NCI-H510A treated with DMSO at 0.1 percent for 48 hours (cell line): Measurements from ENCODE around the gene CD151.

ENCODE experiments used
- DNase-seq: peaks from one replicate; lab custom pipeline; 2025; lab: John Stamatoyannopoulos, UW

CD151 gene

DNA sequence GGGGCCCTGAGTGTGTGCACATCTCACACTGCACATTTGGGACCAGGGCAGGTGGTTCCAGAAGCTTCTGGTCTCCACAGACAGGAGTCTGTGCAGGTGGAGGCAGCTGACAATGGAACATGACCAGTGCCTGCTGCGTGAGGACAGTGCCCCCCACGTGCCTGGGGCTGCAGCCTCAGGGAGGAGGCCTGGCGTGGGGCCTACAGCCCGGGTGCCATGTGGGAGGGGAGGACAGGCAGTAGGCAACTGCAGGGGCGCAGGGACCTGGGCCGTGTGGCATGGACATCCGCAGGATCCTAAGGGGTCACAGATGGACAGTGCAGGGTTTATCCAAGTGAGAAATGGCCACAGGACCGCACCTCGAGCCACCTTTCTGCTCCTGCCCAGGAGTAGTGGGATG, 38.7 kb downstream of the CD151 start:
- no peak for DNase-seq

DNA sequence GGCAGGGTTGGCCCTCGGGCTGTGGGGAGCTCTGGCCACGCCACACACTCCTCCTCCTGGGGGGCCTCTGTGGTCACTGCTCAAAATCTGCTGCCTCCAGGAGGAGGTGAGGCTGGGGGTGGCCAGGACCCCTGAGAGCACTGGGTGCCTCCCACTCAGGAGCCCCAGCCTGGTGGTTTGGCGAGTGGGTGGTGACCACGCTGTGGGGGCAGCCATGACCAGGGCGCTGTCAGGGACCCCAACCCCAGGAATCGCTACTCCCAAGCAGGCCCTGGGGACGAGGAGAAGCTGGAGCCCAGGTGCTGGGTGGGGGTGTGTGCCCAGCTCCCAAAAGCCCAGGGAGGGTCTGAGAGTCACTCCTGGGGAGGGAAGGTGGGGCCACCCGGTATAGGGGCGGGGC, 40.0 kb downstream of the CD151 start:
- no peak for DNase-seq

DNA sequence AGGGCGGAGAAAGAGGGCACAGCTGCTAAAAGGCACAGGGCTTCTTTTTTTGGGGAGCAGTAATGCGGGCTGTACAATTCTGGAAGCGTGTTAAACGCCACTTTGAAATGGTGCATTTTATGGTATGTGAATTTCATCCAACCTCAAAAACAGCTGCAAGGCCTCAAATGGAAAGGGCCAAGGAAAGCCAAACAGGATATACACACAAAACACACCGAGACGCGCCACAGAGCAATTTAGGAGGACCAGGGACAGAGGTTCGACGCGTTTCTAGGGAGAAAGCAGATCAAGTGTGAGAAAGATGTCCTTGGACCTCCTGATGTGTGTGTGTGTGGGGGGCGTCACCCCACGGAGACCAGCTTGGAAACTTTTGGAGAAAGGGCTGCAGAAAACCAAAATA, 41.0 kb downstream of the CD151 start:
- no peak for DNase-seq

DNA sequence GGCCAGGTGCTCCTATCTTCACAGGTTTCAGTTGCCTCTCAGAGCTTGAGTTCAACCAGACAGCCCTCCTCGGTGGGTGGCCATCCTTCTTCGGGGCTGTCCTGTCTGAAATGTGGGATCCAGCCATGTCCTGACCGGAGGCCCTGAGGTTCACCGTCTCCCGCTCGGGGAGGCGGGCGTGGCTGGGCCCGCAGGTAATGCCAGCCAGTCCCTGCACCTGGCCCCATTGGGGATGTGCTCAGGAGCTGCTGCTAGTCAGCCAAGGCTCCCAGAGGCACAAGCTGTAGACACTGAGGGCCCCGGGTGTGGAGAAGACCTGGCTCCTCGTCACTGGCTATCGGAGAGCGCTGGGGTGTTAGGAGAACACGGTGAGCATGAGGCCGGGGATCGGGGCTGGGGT, 42.5 kb downstream of the CD151 start:
- DNase-seq: no peak

DNA sequence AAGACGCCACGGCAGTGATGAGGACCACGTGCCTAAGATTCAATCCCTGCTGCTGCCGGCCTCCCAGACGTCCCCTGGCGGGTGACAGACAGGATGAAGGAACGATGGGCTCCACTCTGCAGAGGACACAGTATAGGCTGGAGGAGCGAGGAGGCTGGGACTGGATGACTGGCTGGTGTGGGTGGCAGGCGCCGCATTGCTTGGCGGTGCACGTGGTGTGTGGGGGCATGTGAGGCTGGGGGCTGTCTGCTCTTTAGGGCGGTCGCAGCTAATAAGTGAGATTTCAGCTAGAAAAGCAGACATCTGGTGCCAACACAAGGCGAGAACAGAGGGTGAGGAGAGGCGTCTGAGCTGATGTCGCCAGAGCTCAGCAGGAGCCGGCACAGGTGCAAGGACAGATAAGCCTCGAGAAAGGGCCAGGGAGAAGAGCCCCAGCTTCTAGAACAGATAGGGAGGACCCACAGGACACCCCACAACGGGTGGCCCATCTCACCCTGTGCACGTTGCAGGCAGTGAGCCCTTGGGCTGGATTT, 43.1 kb downstream of the CD151 start:
- no peak for DNase-seq

DNA sequence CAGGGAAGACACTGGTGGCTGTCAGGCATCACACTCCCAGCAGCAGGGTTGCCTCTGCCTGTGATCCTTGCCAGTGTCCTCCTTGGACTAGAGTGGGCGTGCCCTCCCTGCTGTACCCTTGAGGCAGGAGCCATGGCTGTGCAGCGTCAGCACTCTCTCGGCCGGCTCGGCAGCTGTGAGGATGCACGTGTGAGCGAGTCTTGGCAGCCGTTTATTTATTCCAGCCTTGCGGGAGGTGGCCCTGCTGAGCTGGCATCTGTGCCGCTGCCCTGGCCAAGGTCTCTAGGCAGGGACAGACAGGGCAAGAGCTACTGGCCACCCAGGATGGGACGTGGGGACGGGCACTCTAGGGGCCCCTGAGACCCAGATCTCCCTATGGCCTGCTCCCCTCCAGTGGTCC, 43.8 kb downstream of the CD151 start:
- DNase-seq: no peak

DNA sequence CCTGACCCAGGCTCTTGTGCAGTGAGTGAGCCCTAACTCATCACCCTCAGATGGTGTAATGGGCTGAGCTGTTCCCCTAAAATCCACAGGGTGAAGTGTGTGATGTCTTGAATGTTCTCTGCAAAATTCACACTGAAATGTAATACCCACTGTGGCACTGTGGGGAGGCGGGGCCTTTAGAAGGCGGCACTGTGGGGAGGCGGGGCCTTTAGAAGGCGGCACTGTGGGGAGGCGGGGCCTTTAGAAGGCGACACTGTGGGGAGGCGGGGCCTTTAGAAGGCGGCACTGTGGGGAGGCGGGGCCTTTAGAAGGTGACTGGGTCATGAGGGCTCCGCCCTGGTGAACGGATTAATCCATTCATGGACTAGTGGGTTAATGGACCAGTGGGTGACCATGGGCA, 44.8 kb downstream of the CD151 start:
- DNase-seq: no peak

DNA sequence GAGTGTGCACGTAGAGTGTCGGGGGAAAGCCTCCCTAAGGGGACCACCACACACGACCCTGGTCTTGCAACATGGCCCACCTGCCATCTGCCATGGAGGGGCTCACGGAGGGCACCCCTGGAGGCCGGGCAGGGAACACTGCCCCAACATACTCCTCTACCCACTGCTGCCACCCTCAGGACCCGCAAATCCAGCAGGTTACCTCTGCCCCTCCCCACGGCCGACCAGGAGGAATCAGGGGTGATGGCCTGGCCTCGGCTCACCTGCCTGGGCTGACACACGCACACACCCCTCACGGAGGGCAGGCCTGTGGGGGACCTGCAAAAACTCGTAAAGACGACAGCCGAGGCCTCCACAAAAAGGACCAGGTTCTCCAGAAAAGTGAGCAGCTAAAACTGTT, 47.7 kb downstream of the CD151 start:
- no peak for DNase-seq

DNA sequence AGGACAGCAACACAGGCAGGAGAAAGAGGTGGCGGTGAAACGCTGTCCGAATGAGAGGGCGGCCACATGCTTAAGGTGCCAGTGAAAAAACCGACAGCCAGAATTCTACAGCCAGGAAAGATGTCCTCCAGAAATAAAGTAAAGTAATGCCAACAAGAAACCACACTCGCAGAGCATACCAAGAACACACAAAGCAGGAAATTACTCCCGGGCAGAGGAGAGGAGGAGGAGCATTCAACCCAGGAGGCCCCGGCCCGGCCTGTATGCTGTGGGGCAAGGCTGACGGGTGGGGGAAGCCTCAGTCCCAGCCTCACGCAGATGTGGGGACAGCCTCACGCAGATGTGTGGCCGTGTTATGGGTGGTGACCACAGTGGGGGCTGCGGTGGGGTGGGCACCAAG, 49.8 kb downstream of the CD151 start:
- no peak for DNase-seq

DNA sequence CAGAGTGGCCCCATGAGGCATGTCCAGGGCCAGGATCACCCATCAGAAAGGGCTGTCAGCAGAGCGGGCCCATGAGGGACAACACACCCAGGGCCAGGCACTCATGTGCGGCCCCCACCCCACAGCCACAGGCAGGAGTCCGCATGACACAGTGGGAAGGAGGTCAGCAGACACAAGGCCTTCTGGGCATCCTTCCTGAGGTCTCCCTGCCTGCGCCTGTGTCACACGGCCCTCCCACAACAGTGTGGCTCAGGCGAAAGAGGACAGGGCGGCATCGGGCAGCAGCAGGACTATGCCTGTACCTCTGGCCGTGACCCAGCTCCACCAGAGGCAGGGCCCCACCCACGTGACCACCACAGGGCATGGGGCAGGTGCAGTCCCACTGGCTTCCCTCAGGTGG, 50.8 kb downstream of the CD151 start:
- no peak for DNase-seq

DNA sequence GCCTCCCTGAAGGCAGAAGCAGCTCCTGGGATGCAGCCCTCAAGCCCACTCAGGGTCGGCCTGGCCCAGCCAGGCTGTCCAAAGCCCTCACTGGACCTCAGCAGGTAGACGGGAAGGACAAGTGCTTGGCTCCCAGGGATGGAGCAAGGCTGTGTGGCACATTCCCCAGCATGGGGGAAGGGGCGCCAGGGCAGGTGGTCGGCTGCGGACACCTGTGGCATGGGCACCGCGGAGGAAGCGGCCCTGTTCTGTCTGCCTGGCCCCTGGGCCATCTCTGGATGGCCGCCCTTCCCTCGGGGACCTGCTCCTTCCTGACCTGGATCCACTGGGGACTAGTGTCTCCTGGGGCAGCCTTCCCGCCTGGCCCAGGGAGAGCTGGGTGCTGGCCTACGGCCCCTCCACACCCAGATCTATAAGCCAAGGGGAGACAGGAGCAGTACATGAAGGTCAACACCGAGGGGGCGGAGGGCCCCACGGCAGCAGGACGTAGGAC, 51.9 kb downstream of the CD151 start:
- no peak for DNase-seq

DNA sequence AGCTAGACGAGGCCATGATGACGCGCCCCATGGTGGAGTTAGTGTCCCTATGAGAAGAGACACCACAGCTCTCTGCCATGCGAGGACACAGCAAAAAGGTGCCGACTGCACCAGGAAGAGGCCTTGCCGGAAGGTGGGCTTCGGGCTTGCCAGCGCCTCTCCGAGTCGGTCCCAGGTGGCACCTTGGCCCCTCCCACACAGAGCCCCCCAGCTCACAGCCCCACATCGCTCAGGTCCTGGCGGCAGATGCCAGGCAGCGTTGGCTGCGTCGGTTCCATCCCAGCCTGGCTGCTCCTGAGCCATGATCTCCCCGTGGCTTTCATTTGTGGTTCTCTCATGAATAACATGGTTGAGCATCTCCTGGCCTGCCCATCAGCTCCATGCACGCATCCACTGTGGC, 53.8 kb downstream of the CD151 start:
- DNase-seq: no peak

DNA sequence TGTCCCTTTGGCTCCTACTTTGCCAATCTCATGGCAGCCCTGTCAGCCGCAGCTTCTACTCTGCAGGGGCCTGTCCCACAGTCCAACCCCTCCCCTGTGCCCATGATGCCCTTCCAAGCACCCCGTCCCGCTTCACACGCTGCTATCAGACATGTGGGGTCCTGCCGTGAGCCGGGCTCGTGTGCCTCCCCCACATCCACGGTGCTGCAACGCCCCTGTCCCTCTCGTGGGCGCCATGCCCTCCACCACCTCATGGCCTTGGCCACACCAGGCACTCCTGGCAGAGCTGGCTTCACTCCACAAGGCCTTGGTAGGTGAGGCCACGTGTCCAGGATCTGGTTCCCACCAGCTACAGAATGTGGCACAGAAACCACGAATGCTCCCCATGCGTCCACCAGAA, 54.8 kb downstream of the CD151 start:
- no peak for DNase-seq
